AG09309 (cell line): ENCODE results near the gene PZP.
"Not testable (repeated sequence)": the region's sequence is repeated elsewhere in the genome, so short reads cannot be mapped to it uniquely, and the experiment has no call there.

ENCODE experiments used
- DNase-seq: peaks from one replicate; pipeline ENCODE4 v3.0.0-alpha.2; 2010; ENCODE audit warnings: low read depth
- H3K4me3 ChIP-seq: 2 replicates; pipeline ENCODE4 v1.5.1; 2011; ENCODE audit warnings: mild to moderate bottlenecking, low read depth, low read length, moderate library complexity; ENCODE audit not compliant: control insufficient read depth
- TF ChIP-seq, protein P1 (sequence below): IDR thresholded peaks from 2 replicates; pipeline ENCODE4 v1.5.1; 2011; ENCODE audit warnings: mild to moderate bottlenecking, low read depth, low read length, inconsistent platforms; ENCODE audit not compliant: insufficient read depth, control insufficient read depth; ENCODE audit errors: missing control alignments

The PZP gene

DNA sequence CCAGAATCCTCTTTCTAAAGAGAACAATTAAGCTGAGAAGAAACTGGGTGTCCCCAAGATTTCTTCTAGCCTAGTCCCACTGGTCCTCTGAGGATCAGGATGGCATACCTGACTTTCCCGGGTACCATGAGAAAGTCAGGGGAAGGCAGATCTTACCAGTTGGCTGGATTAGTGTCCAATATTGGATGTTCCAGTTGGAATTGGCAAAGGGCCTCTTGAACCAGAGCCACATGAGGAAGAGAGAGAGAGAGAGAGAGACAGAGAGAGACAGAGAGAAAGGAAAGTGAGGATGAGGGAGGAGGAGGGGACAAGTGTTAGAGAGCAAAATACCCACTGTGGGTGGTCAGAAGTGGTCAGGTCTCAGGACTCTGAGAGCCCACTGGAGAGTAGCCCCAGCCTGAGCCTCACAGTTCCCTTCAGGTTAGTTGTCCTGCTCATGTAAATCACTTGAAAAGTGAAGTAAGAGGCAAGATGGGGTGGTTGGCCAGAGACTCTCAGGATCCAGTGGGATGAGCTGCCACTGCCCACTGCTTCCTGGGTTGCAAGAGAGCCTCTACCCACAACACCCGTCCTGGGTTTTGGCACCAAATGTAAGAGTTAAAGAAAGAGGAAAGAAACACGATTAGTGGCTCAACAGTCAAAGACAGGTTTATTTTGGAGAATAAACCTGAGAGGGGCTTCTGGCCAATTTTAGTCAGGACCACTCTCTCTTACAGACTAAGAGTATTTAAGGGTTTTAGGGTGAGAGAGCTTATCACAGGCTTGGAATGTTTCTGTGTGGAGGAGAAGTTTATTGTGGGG is 64.1 kb downstream of the PZP start:
- H3K4me3 ChIP-seq, result no peak overlapping the region
- no peak for DNase-seq
- TF ChIP-seq, protein P1, sequence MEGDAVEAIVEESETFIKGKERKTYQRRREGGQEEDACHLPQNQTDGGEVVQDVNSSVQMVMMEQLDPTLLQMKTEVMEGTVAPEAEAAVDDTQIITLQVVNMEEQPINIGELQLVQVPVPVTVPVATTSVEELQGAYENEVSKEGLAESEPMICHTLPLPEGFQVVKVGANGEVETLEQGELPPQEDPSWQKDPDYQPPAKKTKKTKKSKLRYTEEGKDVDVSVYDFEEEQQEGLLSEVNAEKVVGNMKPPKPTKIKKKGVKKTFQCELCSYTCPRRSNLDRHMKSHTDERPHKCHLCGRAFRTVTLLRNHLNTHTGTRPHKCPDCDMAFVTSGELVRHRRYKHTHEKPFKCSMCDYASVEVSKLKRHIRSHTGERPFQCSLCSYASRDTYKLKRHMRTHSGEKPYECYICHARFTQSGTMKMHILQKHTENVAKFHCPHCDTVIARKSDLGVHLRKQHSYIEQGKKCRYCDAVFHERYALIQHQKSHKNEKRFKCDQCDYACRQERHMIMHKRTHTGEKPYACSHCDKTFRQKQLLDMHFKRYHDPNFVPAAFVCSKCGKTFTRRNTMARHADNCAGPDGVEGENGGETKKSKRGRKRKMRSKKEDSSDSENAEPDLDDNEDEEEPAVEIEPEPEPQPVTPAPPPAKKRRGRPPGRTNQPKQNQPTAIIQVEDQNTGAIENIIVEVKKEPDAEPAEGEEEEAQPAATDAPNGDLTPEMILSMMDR, result no peak

- DNase-seq, result no peak
- TF ChIP-seq, protein P1, result no peak
- no peak overlapping the region for H3K4me3 ChIP-seq
Observed at GRCh38 chr12:9143137-9143536, 65.1 kb downstream of the PZP start.

GRCh38 chr12:9139588-9140290 is 68.5 kb downstream of the PZP start:
- H3K4me3 ChIP-seq, DNase-seq: not testable (repeated sequence)

DNA sequence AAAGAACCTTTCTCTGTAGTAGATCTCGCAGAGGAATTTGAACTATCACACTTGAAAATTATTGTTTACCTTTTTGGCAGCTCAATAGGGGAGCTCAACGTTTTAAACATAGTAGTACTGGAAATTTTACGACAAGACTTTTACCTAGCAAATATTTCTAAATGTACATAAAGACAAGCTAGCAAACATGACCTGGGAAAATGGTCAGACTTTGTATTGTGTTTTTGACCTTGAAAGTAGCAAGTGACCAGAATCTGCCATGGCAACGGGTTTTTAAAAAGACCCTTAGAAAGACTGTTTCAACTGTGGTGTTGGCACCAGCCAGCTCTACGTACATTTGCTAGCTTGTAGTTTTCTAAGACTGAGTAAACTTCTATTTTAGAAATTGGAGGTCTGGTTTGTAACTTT is 72.3 kb downstream of the PZP start:
- TF ChIP-seq, protein P1, result no peak
- H3K4me3 ChIP-seq, result no peak overlapping the region
- no peak for DNase-seq

- TF ChIP-seq, protein P1, result no peak
- H3K4me3 ChIP-seq, result no peak overlapping the region
- no peak for DNase-seq
Observed at GRCh38 chr12:9134981-9135628, 73.1 kb downstream of the PZP start.

GRCh38 chr12:9133216-9133916 is 74.8 kb downstream of the PZP start:
- no peak for DNase-seq
- no peak overlapping the region for H3K4me3 ChIP-seq
- TF ChIP-seq, protein P1, result no peak

- no peak overlapping the region for H3K4me3 ChIP-seq
- TF ChIP-seq, protein P1, result no peak
- no peak for DNase-seq
Observed at GRCh38 chr12:9132008-9132535, 76.1 kb downstream of the PZP start.
